T-helper 2 cell treated with Interferon-gamma antibody and Interleukin-4, amounts not matched to agents 100 ng/mL and 5 ng/mL, for 36 hours (primary cell): Measurements from ENCODE around the gene CYB5R2. TPM values are rescaled to one million over a fixed set of nuclear protein-coding genes. Genes with fewer than 3 reads are reported as not detected.

Experiments used
- intact Hi-C: fragments of 100-400 bp; cut with micrococcal nuclease; formaldehyde crosslinking; loops from one replicate; pipeline ENCODE4 v1.15.1; 2023
- total RNA-seq: library from RNA; stranded (reverse); gene quantifications from 2 replicates; pipeline ENCODE4 v1.2.3, GENCODE V29; 2022

Gene CYB5R2
- 1.6 and 1.7 TPM in 2 replicates for total RNA-seq

DNA sequence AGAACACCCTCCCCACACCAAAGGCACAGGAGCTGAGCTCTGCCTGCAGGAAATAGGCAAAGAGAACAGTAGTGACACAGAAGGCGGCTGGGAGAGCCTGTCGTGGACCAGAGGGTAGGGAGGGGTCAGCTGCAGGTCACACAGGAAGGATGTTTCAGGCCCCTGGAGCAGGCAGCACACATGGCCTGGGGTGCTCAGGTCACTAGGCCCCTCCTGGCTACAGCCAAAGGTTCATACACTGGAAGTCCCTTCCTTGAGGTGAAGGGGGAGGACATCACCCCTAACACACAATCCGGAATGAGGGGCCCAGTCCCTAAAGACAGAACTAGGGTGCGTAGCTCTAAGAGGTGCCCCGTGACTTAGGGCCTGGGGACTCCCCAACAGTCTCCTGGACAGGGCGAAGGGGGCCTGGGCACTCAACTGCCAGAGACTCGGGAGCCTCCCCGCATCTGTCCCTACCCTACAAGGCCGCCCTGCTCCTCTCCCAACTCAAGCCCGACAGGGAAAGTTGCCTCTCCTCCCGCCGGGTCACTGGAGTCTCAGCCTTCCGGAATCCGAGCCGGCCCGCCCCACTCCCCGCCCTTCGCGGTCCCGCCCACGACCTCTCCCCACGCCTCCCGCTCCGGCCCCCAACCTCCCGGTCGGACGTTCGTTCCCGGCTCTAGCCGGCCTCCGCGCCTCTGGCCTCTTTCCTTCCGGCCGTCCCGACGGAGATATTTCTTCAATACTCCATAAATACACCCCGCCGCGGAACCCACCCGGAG lies at the start of gene CYB5R2:
CYB5R2 (minus strand) TSS at position 541 of the 764 bp plus-strand sequence. CDS start 675 bp downstream, outside the sequence.
- intact Hi-C loops = loop anchor here (10.0 kb wide), 1 partner anchor 98 kb away; no protein-coding TSS in a partner anchor

DNA sequence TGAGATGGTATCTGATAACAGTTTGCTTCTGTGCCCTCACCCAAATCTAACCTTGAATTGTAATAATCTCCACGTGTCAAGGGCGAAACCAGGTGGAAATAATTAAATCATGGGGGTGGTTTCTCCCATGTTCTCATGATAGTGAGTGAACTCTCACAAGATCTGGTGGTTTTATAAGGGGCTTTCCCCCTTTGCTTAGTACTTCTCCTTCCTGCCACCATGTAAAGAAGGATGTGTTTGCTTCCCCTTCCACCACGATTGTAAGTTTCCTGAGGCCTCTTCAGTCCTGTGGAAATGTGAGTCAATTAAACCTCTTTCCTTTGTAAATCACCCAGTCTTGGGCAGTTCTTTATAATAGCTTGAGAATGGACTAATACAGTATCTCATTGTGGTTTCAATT lies 41.5 kb upstream of the CYB5R2 start:
- intact Hi-C loops = no loop called here

DNA sequence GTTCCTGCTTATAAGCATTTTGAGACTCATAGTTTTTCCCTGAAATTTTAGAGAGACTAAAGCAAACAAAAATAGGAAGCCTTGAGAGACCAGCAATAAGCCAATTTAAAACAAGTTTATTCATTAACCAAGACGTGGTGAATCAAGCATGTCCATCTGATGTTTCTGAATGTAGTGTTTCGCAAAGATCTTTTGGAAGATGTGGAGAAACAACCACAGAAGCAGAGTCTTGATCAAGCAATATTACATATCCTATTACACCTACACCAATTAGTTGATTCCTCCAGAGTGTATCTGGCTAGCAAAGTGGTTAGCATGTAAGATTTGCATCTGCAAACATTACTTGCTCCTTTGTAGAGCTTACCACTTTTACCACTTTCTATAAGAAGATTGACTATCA lies 33.1 kb upstream of the CYB5R2 start, which contains the start of gene OVCH2:
OVCH2 (minus strand) TSS at position 101 of the 400 bp plus-strand sequence; CDS start at position 18, 83 bp downstream.
- intact Hi-C loops = no loop called here

DNA sequence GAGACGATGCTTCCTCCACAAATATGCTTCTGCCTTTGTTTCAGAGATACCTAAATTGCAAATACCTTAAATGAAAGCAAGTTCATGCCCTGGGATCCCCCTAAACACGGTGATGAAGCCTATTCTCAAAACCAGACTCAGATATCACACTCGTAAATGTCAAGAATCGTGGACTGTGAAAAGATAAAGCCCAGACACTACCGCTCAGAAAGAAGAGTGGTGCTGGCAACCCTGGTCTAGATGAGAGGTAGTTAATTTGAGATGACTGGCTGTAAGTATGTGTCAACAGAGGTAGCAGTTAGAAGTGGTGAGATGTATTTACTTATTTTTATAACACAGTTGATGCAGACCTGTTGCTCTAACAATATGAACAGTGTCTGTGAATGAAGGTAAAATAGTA lies 30.4 kb upstream of the CYB5R2 start:
- intact Hi-C loops = no loop called here

- intact Hi-C loops = loop anchor here (10.0 kb wide), 1 partner anchor 342 kb away; no protein-coding TSS in a partner anchor
Observed at GRCh38 chr11:7696424-7696823, 23.1 kb upstream of the CYB5R2 start.

DNA sequence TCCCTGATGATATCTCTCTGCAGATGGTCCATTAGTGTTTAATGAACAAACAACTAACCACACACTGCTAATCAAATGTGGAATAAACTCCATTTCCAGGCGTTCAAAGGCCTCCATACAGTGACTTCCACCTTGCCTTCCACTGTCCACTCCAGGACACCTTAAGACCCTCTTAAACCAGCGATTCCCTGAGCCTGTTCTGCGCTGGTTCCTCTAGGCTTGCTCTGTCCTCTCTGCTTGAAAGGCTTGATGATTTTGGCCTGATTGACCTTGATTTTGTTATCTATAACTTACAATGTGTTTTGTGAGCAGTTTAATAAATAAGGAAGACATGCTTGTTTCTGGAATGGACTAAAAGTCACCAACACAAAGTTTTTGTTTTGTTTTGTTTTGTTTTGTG lies 20.9 kb upstream of the CYB5R2 start:
- intact Hi-C loops = loop anchor here (1.0 to 10.0 kb wide), 3 partner anchors 181 to 596 kb away; partner anchors contain the start of gene PPFIBP2

DNA sequence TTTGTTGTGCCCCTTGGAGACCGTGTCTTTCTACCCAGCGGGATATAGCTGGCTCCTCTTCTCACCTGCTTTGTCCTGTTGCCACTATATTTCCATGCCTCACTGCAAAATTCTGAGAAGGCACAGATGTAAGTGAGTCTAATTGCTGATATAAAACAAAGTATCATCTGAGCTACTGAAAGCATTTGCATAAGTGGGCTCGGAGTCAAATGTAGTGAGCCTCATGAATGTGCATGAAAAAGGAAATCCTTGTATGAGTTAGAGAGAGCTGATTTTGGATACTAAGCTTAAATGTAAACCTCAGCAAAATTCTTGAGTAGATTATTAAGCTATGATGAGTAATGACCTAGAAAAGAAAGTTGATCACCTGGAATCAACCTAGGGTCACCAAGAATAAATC lies 19.1 kb upstream of the CYB5R2 start:
- intact Hi-C loops = loop anchor here (10.0 kb wide), 1 partner anchor 338 kb away; no protein-coding TSS in a partner anchor

DNA sequence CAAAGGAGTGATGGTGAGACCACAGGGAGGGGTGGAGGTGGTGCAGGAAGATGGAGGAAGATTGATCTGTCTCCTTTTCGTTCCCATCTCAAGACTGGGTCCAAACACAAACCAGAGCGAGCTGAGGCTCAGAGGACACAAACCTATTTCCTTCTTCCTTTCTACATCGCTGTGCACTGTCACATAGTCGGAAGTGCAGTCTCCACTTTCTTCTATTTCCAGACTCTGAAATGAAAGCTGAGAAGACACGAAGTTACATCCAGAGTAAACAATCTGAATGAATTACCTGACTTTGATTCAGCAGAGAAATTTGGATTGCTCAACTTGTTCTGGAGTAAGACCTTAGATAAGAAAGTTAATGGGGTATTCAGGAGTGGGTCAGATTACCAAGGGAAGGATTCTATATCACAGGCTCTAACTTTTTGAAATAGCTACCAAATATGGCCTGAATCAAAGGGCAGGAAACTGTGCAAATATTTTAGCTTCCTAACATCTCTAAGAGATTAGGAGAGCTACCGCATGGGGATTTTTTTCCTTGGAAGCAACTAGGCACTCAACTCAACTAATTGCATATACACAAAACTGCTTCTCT lies 18.6 kb upstream of the CYB5R2 start:
- intact Hi-C loops = loop anchor here (10.0 kb wide), 1 partner anchor 337 kb away; no protein-coding TSS in a partner anchor

GRCh38 chr11:7690648-7691047 lies 17.3 kb upstream of the CYB5R2 start:
- intact Hi-C loops = loop anchor here (10.0 kb wide), 1 partner anchor 336 kb away; no protein-coding TSS in a partner anchor

DNA sequence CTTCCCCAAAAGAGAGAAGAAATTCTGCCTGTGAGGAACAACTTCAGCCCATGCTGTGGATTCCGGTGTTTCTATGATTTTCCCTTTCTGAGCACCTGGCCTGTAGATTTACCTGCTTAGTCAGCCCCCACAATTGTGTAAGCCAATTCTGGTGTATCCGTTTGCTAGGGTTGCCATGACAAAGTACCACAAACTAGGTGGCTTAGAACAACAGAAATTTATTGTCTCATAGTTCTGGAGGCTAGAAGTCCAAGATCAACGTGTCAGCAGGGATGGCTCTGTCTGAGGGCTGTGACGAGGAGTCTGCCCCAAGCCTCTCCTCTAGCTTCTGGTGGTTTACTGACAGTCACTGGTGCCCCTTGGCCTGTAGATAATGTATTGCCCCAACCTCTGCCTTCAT lies 15.9 kb upstream of the CYB5R2 start:
- intact Hi-C loops = no loop called here

DNA sequence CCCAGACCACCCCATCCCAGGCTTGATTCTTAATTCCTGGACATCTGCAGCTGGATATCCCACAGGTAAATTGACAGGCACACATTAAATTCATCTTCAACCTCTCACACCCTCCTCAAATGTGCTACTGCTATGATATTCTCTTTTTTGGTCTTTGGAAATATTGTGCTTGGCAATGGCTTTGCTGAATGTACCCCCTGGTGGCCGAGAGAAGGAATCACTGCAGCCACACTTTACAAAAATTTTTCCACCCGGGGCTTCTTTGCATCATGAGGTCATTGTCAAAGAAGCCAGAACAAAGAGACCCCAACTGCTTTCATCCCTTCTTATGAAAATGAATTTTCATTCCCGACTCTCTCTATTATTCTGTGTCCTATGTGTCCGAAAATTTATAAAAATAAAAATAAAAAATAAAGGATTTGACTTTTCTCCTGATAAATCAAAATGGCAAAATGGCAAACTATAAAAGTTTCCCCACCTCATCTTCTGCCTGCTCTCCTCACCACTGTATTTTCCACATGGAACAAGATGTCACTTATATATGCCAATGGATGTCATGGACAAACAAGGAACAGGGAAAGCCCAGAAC lies 15.0 kb upstream of the CYB5R2 start:
- intact Hi-C loops = loop anchor here (1.0 kb wide), 1 partner anchor 175 kb away; the partner anchor contains the start of gene PPFIBP2

DNA sequence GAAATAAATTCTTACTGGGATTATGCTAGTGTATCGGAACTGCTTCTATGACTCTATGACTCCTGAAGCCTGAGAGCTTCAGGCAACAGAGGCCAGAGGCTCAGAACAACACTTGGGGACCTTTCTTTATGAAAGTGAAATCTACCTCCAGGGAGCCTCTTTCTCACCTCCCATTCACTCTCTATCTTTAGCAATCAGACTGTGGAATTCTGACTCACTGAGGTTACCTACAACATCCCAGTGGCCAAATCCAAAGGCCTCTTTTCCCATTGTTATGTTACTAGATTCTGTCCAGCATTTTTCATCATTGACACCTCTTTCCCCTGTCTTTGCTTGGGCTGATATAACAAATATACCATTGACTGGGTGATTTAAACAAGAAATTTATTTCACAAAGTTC lies 14.1 kb upstream of the CYB5R2 start:
- intact Hi-C loops = no loop called here

DNA sequence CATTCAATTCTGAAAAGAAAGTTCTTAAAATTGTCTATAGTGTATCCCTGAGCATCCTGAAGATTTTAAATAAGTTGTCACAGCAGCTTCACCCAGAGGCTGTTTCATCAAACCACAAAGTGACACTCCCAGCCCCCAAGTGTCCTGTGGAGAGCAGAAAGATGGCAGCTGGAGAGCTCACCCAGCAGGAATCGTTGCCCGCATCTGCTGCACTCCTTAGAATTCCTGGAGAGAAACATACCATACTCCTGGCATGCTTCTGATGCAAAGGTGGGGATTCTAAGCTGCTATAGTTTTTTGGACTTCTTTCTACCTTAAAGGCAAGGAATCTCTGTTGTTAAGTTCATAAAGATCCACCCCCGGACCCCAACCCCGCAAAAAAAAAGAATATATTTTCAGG lies 13.5 kb upstream of the CYB5R2 start:
- intact Hi-C loops = no loop called here

DNA sequence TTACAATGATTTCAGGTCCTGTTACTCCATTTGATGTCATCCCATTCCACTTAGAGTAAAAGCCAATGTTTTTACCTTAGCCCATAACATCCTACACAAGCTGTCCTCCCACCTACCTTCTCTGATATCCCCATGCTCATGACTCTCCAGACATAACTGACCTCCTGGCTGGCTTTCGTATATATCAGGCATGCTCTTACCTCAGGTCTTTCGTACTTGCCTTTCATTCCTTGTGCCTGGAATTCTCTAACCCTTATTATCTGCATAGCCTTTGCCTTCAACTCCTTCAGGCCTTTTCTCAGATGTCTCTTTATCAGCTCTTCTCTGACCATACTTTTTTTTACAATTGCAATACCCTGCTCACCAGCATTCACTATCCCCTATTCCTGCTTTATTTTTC lies 10.3 kb upstream of the CYB5R2 start:
- intact Hi-C loops = no loop called here

GRCh38 chr11:7677796-7678201 lies 4.5 kb upstream of the CYB5R2 start:
- intact Hi-C loops = loop anchor here (10.0 kb wide), 1 partner anchor 103 kb away; no protein-coding TSS in a partner anchor

DNA sequence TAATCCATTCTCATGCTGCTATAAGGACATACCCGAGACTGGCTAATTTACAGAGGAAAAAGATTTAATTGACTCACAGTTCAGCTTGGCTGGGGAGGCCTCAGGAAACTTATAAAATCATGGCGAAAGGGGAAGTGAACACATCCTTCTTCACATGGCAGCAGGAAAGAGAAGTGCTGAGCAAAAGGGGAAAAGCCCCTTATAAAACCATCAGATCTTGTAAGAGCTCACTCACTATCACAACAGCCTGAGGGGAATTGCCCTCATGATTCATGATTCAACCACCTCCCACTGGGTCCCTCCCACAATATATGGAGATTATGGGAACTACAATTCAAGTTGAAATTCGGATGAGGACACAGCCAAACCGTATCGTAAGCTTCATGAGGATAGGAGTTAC lies 3.8 kb upstream of the CYB5R2 start:
- intact Hi-C loops = loop anchor here (10.0 kb wide), 1 partner anchor 102 kb away; no protein-coding TSS in a partner anchor

GRCh38 chr11:7675631-7676030 lies 2.3 kb upstream of the CYB5R2 start:
- intact Hi-C loops = loop anchor here (10.0 kb wide), 1 partner anchor 101 kb away; no protein-coding TSS in a partner anchor

DNA sequence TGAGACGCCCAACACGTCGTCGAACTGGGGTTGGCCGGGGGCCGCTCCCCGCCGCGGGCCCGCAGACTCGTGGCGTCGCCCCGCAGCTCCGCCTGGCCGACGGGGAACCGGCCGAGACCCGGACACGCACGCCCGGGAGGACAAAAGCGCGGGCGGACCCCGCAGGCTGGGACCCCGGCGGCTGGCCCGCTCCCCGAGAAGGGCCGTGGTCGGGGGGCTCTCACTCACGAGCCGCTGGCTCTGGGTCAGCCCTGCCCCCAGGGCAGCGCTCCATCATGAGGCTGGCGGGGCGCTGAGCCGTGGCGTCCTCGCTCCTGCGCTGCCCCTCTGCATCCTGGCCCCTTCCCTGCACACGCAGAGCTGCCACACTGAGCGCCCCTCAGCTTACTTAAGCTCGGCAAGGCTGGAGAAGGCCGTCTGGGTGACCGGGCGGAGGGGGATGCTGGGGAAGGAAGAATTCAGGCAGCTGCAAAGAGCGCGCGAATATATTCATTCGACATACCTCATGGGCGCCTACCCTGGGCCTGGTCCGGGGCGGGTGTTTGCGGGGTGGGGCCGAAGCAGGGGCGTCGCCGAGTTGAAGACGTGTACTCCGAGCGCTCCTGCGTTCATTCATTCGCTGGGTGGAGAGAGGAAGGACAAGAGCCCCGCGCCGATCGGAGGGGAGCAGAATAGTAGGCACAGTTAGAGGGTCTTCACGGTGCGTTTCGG lies 579 bp upstream of the CYB5R2 start:
- intact Hi-C loops = loop anchor here (10.0 kb wide), 1 partner anchor 99 kb away; no protein-coding TSS in a partner anchor

DNA sequence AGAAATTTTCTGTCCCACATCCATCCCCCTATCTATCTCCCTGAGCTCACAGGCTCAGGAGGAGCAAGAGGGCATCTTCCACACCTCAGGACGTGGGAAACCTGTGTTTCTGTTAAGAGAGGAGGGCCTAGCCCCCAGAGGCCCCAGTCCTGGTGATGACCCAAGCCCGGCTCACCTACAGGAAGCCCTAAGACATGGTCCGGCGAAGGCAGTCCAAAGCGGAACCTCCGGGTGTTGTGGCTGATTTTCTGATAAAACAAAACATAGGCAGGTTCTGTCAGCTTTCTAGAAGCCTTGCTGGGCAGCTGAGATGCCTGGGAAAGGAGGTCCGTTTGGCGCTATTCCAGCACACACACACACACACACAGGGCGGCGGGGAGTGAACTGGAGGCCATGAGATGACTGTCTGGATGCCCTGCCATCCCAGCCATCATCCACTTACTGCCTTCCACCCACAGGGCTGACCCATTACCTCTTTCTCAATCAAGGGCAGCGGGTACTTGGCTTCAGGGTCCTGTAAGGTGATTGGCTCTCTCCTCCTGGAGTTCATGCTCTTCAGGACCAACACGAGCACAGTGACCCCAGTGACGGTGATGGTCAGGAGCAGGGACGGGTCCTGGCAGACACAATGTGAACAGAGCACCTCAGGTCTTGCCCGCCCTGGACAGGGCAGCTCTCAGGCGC lies 882 bp downstream of the CYB5R2 start:
- intact Hi-C loops = loop anchor here (10.0 kb wide), 1 partner anchor 98 kb away; no protein-coding TSS in a partner anchor
